Glomerular visceral epithelial cell (primary cell): Measurements from ENCODE around the gene FAM13B.
"Not testable (repeated sequence)": the region's sequence is repeated elsewhere in the genome, so short reads cannot be mapped to it uniquely, and the experiment has no call there.

Experiments used
- DNase-seq: peaks from one replicate; pipeline ENCODE4 v3.0.0-alpha.2; 2016; ENCODE audit errors: extremely low spot score

The FAM13B gene

DNA sequence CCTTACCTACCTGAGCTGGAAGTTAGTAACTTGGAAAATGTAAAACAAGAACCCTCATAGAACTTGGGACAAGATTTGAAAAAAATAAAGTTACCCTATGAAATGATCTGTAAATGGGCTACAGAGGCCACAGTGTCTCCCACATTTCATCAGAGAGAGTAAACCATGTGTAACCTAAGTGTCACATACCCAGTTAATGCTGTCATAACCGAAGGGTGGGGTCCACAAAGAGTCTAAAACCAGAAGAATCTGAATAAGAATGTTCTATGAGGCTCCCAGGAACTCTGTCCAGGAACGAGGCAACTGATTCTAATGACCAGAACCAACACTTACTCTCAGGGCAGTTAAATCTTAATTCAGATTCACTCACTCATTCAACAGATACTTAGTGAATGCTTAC, 1.0 kb upstream of the FAM13B start:
- DNase-seq = peak; percentile 44

DNA sequence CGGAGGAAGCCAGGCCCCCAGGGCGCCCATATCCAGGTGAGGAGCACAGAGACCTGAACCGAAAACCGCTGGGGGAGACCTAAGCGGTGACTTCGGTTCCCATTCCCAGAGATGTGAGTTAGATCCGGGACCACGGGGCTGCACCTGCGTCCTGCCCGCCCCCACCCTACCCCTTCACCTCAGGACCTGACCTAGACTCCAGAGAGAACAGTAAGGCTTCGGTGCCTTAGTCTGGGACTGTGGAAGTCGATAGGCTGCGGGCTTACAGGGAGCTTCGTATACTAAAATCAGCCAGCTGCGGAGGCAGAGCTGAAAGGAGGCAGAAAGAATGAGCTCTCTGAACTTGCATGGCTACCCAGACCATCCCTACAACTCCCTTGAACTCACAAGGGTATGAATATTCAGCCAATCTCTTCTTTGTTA, 518 bp upstream of the FAM13B start:
- DNase-seq = no peak

DNA sequence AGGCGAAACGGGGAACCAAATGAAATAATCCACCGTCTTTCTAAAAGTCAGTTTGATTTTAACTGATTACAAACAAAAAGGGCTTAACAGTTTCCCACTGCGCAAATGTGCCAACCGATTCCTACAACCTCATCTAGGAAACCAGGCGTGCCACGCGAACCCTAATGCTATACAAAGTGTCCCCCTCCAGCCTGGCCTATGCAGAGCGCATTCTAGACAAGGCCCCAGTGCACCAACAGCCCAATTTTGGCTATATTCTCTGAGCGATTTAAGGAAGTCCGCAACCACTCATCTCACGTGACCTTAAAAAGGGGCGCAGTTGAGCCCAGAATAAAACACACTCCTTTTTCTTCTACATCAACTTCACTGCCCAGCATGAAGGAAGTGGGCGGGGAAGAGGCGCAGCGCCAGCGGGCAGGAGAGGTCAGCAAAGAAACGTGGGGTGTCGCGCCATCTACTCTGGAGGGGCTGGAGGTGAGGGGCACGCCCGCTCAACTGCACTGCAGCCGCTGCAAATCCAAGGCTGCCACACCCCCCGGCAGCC, 779 bp downstream of the FAM13B start:
- DNase-seq = peak; percentile 64

DNA sequence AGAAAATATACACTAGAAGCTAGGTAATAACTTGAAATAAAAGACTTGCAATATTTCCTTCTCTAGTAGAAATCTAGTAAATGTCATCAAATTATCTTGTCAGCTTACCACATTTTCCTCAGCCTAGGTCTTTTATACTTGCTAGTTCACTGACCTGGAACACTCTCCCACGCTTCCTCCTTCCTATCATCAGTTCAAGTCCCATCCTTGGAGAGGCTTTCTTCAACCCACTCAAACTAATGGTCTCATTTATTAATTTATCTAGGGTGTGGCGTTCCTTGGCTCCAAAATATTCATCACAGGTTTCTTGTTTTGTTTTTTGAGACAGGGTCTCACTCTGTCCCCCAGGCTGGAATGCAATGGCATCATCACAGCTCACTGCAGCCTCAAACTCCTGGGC, 2.9 kb downstream of the FAM13B start:
- no peak for DNase-seq

DNA sequence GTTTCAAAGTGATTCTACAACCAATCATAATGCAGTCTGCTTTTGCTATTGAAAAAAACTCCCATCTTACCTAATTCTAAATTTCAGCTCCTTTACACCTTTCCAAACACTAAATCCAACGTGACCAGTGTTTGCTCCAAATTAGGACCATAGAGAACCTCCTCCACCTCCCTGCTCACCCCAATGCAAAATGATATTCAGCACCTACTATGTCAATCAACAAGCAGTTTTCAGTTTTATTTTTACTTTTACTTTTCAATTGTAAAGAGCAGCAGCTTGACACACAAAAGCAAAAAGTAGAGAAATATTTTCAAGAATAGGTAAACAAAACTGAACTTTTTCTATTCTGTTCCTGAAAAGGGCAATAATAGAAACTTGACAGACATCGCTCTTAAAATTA, 3.4 kb downstream of the FAM13B start:
- DNase-seq = no peak

DNA sequence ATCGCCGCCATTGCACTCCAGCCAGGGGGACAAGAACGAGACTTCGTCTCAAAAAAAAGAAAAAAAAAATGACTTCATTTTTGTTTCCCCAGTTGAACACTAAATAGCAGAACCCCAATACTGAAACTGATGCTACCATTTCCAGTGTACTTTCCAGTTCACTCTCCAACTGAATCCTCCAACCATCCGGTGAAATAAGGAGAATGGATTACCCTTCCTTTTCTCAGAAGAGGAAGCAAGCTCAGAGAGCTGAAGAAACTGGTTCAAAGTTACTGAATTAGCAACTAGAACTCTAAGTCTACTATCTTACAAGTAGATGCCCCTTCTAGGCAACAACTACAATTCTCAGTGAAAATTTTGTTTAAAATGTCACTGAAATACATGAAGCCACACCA, 3.9 kb downstream of the FAM13B start:
- DNase-seq = no peak

DNA sequence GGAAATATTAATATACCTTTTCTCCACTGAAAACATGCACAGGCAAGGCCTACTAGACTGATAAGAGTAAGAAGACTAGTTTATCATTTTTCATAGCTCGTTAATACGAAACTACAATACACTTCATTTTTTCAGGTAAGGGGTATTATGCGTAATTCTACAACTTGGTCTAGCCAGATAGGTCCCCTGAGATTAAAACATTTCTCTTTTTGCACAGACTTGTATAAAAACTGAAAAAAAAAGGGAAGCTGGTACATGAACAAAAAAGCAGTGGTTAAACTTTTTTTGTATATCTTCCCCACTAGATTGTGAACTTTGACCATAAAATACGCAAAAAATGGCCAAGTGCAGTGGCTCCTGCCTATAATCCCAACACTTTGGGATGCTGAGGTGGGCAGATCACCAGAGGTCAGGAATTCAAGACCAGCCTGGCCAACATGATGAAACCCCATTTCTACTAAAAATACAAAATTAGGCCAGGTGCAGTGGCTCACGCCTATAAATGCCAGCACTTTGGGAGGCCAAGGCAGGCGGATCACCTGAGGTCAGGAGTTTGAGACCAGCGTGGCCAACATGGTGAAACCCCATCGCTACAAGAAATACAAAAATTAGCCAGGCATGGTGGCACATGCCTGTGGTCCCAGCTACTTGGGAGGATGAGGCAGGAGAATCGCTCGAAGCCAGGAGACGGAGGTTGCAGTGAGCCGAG, 4.5 kb downstream of the FAM13B start:
- DNase-seq = not testable (repeated sequence)

DNA sequence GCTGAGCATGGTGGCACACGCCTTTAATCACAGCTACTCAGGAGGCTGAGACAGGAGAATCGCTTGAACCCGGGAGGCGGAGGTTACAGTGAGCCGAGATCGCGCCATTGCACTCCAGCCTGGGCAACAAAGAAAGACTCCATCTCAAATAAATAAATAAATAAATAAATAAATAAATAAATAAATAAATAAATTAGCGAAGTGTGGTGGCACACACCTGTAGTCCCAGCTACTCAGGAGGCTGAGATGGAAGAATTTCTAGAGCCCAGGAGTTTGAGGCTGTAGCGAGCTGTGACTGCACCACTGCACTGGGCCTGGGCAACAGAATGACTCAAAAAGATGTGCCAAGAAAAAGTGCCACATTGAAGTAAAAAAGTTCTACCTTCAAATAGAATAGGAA, 6.1 kb downstream of the FAM13B start:
- not testable (repeated sequence) for DNase-seq

DNA sequence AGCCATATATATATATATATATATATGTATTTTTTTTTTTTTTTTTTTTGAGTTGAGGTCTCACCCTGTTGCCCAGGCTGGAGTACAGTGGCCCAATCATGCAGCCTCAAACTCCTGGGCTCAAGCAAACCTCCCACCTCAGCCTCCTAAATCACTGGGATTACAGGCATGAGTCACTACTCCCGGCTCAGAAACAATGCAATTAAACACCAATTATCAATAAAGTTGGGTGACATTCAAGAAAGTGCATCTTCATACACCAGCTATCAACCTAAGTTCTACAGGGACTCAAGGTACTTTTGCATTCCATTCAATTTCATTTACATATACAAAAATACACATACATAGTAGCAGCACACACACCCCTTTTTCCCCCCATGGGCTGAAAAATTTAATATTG, 7.6 kb downstream of the FAM13B start:
- DNase-seq = no peak

DNA sequence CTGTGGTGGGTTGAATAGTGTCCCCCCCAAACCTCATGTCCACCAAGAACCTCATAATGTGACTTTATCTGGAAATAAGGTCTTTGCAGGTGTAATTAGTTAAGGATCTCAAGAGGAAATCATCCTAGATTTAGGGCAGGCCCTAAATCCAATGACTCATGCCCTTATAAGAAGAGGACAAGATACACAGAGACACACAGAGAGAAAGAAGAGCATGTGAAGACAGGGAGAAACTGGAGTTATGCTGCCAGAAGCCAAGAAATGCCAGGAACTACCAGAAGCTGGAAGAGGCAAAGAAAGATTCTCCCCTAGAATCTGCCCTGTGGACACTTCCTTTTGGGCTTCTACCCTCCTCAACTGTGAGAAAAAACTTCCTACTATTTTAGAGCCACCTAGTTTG, 8.8 kb downstream of the FAM13B start:
- no peak for DNase-seq

DNA sequence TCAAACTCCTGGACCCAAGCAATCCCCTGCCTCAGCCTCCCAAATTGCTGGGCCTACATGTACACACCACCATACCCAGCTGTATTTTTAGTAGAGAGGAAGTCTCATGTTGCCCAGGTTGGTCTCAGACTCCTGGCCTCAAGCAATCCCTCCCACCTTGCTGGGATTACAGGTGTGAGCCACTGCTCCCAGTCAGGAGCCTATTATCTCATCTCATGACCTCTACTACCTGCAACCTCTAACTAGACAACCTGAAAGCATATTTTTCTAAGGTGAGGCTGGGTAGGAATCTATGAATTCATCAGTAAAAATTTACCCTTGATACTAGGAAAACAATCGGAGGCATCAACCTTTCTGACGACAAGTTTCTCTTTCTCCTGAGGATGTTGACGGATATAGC, 10.0 kb downstream of the FAM13B start:
- DNase-seq = no peak

DNA sequence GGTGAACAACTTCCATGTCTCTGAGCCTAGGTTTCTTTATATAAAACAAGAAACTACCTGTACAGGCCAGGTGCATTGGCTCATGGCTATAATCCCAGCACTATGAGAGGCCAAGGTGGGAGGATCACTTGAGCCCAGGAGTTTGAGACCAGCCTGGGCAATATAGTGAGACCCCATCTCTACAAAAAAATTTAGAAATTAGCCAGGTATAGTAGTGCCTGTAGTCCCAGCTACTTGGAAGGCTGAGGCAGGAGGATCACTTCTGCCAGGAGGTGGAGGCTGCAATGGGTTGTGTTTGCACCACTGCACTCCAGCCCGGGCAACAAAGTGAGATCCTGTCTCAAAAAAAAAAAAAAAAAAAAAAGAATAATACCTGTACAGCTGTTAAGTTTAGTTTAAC, 11.1 kb downstream of the FAM13B start:
- no peak for DNase-seq

DNA sequence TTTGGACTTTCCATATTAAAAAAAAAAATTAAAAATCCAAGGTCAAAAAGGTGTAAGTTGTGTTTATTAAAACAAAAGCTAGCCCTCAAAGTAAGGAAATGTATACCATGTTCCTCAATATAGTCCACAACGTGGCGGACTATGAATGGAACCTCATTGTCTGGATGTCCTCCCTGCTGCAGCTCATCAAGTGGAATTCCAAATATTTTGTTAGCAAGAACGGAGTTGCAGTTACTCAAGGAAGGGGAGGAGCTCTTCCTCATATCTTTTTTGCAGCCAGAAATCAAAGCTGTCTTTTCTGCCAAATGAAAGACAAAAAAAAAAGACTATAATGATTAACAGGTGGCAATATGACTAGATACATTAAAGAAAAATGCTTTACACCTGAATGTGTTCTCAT, 14.0 kb downstream of the FAM13B start:
- no peak for DNase-seq

DNA sequence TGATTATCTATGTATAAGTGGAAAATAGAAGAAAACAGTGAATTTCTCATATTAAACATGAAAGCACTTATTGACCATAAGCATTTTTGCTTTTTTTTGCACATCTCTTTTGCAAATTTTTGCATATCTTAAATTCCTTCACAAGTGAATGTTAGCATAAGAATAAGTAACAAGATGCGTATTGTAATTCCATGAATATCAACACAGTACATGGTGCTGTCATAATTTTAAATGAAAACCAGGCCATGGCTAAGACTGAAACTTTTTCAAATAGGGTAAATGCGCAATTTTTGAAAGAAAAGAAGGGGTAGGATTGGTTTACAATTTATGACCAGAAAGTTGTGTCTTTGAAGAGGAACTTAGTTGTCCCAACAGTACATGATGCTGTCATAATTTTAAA, 17.0 kb downstream of the FAM13B start:
- DNase-seq = no peak

DNA sequence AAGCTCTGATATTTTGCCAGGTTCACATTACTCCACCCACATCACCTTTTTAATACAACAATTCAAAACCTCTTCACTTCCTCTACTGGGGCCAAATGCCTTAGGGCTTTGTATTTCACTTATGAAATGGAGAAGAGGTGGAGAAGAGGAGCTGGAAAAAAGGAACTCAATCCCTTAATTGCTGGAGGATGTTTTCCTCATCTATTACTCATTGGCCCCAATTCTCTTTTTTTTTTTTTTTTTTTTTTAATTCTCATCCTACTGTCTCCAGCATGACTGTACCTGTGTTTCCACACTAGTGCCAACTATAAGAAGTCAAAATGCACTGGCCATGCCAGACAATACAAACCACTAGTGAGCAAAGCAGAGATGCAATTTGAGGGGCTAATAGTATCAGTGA, 20.9 kb downstream of the FAM13B start:
- DNase-seq = no peak

DNA sequence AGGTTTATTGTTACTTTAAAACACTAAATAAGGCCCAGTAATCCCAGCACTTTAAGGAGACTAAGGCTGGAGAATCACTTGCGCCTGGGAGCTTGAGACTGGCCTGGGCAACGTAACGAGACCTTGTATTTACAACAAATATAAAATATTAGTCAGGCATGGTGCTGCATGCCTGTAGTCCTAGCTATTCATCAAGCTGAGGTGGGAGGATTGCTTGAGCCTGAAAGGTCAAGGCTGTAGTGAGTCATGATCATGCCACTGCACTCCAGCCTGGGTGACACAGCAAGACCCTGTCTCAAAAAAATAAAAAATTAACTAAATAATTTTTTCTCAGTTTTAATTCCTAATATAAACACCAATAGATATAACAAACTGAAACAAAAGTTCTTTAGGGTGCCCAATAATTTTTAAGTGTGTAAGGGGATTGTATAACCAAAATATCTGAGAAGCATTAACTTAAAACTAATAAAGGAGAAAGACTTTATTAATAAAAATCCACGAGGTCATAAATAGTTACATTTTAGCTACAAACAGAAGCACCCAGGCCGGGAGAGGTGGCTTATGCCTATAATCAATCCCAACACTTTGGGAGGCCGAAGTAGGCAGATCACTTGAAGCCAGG, 32.7 kb downstream of the FAM13B start:
- DNase-seq = peak; percentile 38

DNA sequence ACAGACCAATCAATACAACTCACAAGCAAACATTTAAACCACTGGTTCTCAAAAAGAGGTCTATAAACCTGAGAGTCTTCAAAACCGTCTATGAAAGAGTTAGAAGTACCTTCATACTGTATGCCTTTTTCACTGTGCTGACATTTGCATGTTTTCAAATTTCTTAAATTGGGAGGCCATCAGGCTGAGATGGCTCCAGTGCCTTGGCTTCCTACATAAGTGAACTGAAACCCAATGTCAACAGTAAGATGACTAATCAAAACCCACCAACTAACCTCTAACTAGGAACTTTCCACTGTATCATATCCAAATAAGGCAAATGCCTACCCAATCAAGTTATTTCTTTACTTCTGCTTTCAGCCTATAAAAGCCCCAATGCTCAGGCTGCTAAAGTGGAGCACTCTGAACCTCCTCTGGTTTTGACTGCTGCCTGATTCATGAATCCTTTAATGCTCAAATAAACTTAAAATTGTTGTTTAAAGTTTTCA, 35.1 kb downstream of the FAM13B start:
- DNase-seq = no peak

DNA sequence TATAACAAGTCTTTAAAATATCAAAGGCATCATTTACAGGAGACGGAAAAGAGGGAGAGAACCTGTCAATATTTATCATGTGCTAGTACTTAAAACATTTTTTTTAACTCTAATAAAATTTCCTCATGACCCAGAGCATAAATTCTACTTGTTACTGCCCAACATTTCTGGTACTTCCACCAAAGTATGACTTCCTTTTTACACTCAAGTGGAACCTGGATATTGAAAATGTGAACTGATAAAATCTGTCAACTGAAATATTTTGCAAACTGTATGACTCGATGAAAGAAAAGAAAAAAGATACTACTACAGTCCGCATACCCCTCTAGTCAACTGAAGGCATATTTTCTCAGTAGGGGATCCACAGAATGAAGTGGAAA, 37.1 kb downstream of the FAM13B start:
- no peak for DNase-seq

DNA sequence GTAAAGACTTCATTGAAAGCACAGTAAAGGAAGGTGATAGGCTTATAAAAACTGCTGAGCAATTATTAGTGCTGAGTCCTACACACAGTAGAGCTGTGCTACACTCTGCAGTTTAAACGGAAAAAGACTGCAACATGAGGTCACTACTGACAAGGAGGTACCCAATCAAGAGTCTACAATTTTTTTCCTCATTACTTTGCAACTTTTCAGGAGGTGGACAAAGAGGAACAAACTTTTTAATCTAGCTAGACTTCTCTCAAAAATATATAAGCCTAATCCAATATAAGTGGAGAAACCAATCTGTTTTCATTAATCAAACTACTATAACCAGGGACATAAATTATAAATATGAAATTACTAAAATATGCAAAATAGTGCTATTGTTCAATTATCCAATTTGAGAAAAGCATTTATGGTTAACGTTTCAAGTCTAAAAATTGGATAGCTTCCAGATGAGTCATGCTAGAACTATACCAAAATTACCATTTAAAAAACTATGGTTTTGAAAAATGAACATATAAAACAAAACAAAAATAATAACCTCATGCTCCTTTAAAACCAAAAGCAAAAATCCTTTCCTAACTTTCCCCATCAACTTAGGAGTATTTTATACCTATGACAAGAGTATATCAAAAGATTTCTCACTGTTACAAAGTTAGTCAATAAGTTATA, 37.7 kb downstream of the FAM13B start:
- no peak for DNase-seq

DNA sequence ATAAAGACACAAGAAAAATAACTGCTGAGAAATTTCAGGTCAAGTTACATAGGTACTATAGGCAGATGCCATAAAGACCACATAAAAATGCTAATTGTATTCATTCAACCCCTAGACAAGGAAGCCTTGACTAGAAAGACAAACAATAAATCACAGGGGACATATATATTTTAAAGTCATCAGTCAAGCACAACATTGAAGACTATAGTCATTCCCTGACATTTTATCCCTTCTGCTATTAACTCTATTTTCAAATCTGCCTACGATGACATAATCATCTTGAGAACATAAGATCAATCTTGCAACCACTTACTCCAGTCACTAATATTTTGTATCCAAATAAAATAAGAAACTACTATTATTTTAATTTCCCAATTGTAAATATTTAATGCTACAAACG, 38.3 kb downstream of the FAM13B start:
- DNase-seq = no peak

DNA sequence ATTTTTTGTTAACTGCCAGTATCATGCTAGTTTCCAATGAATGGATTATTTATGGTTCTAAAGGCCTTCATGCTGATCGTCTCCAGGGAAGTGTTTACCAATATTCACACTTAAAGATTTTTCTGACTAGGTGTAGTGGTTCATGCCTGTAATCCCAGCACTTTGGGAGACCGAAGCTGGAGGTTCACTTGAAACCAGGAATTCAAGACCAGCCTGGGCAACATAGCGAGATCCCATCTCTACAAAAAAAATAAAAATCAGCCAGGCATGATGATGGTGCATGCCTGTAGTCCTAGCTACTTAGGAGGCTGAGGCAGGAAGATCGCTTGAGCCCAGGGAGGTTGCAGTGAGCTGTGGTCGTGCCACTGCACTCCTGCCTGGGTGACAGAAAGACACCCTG, 43.5 kb downstream of the FAM13B start:
- no peak for DNase-seq

DNA sequence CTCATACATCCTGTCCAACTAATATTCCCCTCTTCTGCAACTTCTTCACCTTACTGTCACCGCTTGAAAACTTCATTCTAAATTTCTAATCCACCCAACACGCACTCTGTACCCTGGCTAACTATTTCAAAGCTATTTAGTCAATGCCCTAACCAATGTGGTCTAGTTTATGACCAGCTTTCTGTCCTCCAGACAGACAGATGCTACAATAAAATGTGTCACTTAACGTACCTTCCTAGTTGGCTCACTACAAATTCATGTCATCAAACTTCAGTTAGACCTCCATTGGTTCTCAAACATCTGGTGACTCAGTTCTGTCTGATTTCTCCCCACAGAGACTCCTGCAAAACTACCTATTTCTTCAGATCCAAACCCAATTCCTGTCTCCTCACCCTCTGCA, 57.7 kb downstream of the FAM13B start:
- DNase-seq = no peak

DNA sequence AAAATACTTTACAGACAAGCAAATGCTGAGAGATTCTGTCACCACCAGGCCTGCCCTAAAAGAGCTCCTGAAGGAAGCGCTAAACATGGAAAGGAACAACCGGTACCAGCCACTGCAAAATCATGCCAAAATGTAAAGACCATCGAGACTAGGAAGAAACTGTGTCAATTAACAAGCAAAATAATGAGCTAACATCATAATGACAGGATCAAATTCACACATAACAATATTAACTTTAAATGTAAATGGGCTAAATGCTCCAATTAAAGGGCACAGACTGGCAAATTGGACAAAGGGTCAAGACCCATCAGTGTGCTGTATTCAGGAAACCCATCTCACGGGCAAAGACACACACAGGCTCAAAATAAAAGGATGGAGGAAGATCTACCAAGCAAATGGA, 62.5 kb downstream of the FAM13B start:
- not testable (repeated sequence) for DNase-seq
